ENCODE data around the gene RGS6.

RGS6 gene

GRCh38 chr14:72010474-72010873, 78.2 kb downstream of the RGS6 start:
- Histone ChIP-seq H3K79me2 (ENCODE audit: insufficient read depth, low read depth) (no peaks in the 10 kb centered on the region), H3K27ac (no peak overlapping the region), H3K4me1 (ENCODE audit: low read depth, poor library complexity, severe bottlenecking) (no peaks in the 10 kb centered on the region), H3K27me3 (ENCODE audit: insufficient read depth, low read depth) (no peaks in the 10 kb centered on the region), H4K20me1 (ENCODE audit: insufficient read depth) (no peaks in the 10 kb centered on the region), H3K9ac (no peak overlapping the region), H3K4me3 (IDR thresholded peaks at IDR 0.05; ENCODE audit: insufficient read depth, low read depth, low read length) (no peak overlapping the region), H2AFZ (ENCODE audit: low read depth) (no peak overlapping the region), H3K36me3 (ENCODE audit: insufficient read depth) (no peaks in the 10 kb centered on the region), H3K4me2 (no peak overlapping the region)
- TF ChIP-seq, protein P1, sequence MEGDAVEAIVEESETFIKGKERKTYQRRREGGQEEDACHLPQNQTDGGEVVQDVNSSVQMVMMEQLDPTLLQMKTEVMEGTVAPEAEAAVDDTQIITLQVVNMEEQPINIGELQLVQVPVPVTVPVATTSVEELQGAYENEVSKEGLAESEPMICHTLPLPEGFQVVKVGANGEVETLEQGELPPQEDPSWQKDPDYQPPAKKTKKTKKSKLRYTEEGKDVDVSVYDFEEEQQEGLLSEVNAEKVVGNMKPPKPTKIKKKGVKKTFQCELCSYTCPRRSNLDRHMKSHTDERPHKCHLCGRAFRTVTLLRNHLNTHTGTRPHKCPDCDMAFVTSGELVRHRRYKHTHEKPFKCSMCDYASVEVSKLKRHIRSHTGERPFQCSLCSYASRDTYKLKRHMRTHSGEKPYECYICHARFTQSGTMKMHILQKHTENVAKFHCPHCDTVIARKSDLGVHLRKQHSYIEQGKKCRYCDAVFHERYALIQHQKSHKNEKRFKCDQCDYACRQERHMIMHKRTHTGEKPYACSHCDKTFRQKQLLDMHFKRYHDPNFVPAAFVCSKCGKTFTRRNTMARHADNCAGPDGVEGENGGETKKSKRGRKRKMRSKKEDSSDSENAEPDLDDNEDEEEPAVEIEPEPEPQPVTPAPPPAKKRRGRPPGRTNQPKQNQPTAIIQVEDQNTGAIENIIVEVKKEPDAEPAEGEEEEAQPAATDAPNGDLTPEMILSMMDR (conservative IDR thresholded peaks at IDR 0.05; ENCODE audit: low read depth, low read length) = no peak

DNA sequence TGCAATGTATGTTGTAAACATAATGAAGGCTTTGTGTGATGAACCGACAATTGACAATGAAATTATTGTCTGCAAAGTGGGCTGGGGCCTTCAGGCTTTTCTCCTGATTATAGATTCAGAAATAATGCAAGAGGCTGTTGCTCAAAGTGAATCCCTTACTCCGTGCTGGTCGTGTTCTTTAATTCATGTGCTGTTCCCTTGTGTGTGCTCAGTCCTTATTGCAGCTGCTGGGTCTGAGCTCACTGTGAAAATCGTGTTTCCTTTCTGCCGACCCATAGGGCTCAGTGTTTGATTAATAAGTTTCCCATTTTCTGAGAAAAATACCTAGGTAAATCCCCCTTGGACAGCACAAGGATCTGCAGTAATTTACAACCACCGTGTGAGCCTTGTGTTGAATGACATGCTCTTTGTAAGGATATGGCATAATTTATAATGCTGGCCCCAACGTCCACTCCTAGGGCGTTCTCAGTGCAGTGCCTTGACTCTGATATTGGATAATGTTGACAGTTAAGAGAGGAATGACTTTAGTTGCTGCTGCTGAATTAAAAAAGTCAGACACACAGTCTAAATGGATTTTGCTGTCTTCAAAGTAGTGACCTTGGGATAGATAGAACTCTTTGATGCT, 81.6 kb downstream of the RGS6 start:
- Histone ChIP-seq H3K9ac (no peak overlapping the region), H3K27ac (no peak overlapping the region), H4K20me1 (ENCODE audit: insufficient read depth) (no peaks in the 10 kb centered on the region), H3K4me3 (IDR thresholded peaks at IDR 0.05; ENCODE audit: insufficient read depth, low read depth, low read length) (no peak overlapping the region), H3K4me2 (no peak overlapping the region), H3K36me3 (ENCODE audit: insufficient read depth) (no peaks in the 10 kb centered on the region), H3K79me2 (ENCODE audit: insufficient read depth, low read depth) (no peaks in the 10 kb centered on the region), H3K27me3 (ENCODE audit: insufficient read depth, low read depth) (no peaks in the 10 kb centered on the region), H3K4me1 (ENCODE audit: low read depth, poor library complexity, severe bottlenecking) (no peaks in the 10 kb centered on the region), H2AFZ (ENCODE audit: low read depth) (no peak overlapping the region)
- TF ChIP-seq, protein P1 (conservative IDR thresholded peaks at IDR 0.05; ENCODE audit: low read depth, low read length) = no peak

- TF ChIP-seq, protein P1 (conservative IDR thresholded peaks at IDR 0.05; ENCODE audit: low read depth, low read length) = no peak
- no peak overlapping the region for H2AFZ ChIP-seq (ENCODE audit: low read depth)
- no peak overlapping the region for H3K27ac ChIP-seq
- H3K4me2 ChIP-seq = no peak overlapping the region
- no peak overlapping the region for H3K4me3 ChIP-seq (IDR thresholded peaks at IDR 0.05; ENCODE audit: insufficient read depth, low read depth, low read length)
- no peaks in the 10 kb centered on the region for H4K20me1 ChIP-seq (ENCODE audit: insufficient read depth)
- H3K79me2 ChIP-seq (ENCODE audit: insufficient read depth, low read depth) = no peaks in the 10 kb centered on the region
- H3K27me3 ChIP-seq (ENCODE audit: insufficient read depth, low read depth) = no peaks in the 10 kb centered on the region
- H3K36me3 ChIP-seq (ENCODE audit: insufficient read depth) = no peaks in the 10 kb centered on the region
- no peak overlapping the region for H3K9ac ChIP-seq
- no peaks in the 10 kb centered on the region for H3K4me1 ChIP-seq (ENCODE audit: low read depth, poor library complexity, severe bottlenecking)
These were observed 82.3 kb downstream of the RGS6 start for GRCh38 chr14:72014486-72014885.

- Histone ChIP-seq H3K4me3 (IDR thresholded peaks at IDR 0.05; ENCODE audit: insufficient read depth, low read depth, low read length) (no peak overlapping the region), H3K9ac (no peak overlapping the region), H2AFZ (ENCODE audit: low read depth) (no peak overlapping the region), H3K27me3 (ENCODE audit: insufficient read depth, low read depth) (no peaks in the 10 kb centered on the region), H3K4me2 (no peak overlapping the region), H3K4me1 (ENCODE audit: low read depth, poor library complexity, severe bottlenecking) (no peaks in the 10 kb centered on the region), H3K36me3 (ENCODE audit: insufficient read depth) (no peaks in the 10 kb centered on the region), H3K79me2 (ENCODE audit: insufficient read depth, low read depth) (no peaks in the 10 kb centered on the region), H4K20me1 (ENCODE audit: insufficient read depth) (no peaks in the 10 kb centered on the region), H3K27ac (no peak overlapping the region)
- TF ChIP-seq, protein P1 (conservative IDR thresholded peaks at IDR 0.05; ENCODE audit: low read depth, low read length) = no peak
These were observed 85.1 kb downstream of the RGS6 start for GRCh38 chr14:72017290-72017689.
